ENCODE measurements around the gene ZNF865. TPM values are rescaled to one million over a fixed set of nuclear protein-coding genes. Genes with fewer than 3 reads are reported as not detected.
A peak's percentile ranks its signal among the peaks of the same experiment; 100 is the strongest.

Gene ZNF865
- total and polyA plus RNA-seq, 2 donors (not counting 1 experiment from before 2014, with no cell fraction given), result 11.3 to 22.7 TPM

DNA sequence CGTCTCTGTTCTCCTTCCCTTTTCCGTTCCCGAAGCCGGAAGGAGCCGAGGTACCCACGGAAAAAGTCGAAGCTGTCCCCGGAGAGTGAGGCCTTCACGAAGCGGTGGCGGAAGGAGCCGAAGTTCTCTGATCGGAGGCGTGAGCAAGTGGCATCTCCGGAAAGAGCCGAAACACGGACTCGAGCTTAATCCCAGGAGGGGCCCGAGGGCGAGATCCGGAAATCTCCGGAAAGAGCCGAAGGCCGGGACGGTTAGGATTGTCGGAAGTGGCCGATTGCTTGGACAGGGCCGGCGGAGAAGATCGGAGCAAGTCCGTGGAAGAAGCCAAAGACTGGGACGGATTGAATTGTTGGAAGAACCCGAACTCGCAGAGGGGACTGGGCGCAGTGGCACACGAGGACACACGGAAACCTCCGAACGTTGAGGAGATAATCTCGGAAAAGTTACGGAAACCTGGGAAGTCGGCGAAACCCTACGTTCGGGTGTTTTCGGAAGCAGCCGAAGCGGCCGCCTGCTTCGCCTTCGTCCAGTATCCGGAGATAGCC is 48.9 kb downstream of the ZNF865 start:
- Mint-ChIP-seq H3K27ac (peak overlapping the region; percentile 96), H3K4me3 (peak overlapping the region; percentile 93), H3K4me1 (peaks cover 56% of the 10 kb centered on the region), H3K27me3 (no peaks in the 10 kb centered on the region), H3K9me3 (ENCODE audit: insufficient read depth) (no peaks in the 10 kb centered on the region)
- H3K4me2 ChIP-seq (replicated peaks; ENCODE audit: low read depth, low read length, poor library complexity, severe bottlenecking), result peak overlapping the region; percentile 87
- ChIA-PET POLR2A (interaction anchor here (0.6 to 1.7 kb wide), 23 partner anchors 9 to 1518 kb away, joined by 3 to 17 read pairs (median 4); partner anchors contain the start of genes EPN1, FIZ1, MBOAT7 and ZNF524), CTCF (interaction anchor here (0.6 to 3.9 kb wide), 14 partner anchors 10 to 401 kb away, joined by 3 to 87 read pairs (median 5); partner anchors contain the start of genes FIZ1, ZNF524, ZNF580 and ZNF581)
- no peak for DNase-seq
- H3K9me3 ChIP-seq (ENCODE audit: control extremely low read depth in 1 of 3, control insufficient read depth in 2 of 3, insufficient read depth in 1 of 3, low read length in 2 of 3), result no peaks in the 10 kb centered on the region
- H3K27me3 ChIP-seq (replicated peaks in 1 of 4; ENCODE audit: control extremely low read depth in 1 of 4, control insufficient read depth in 3 of 4, insufficient read depth in 4 of 4, low read length in 3 of 4), result no peaks in the 10 kb centered on the region
- intact Hi-C loops (cut with micrococcal nuclease), result loop anchor here (1.0 kb wide), 4 partner anchors 11 to 395 kb away; partner anchors contain the start of genes EPN1, PPP6R1, ZNF581 and ZNF865
- H4K20me1 ChIP-seq (ENCODE audit: control insufficient read depth, insufficient read depth, low read length, poor library complexity, severe bottlenecking), result peaks cover 40% of the 10 kb centered on the region
- peak overlapping the region; percentile 85 for H2AFZ ChIP-seq (ENCODE audit: insufficient read depth, low read depth, low read length, poor library complexity, severe bottlenecking)
- H3K27ac ChIP-seq (ENCODE audit: low read length in 2 of 2), result peak overlapping the region; percentile 98 to 100
- H3K36me3 ChIP-seq (replicated peaks in 1 of 2; ENCODE audit: control extremely low read depth in 1 of 2, control insufficient read depth in 1 of 2, extremely low read depth in 1 of 2, insufficient read depth in 2 of 2, low read length in 1 of 2), result peaks cover 0 to 40% of the 10 kb centered on the region in 2 experiments
- TF ChIP-seq EZH2 (IDR thresholded peaks at IDR 0.05; ENCODE audit: borderline replicate concordance, insufficient read depth, low read depth, low read length, poor library complexity, severe bottlenecking), result no peak
- TF ChIP-seq, protein P1, sequence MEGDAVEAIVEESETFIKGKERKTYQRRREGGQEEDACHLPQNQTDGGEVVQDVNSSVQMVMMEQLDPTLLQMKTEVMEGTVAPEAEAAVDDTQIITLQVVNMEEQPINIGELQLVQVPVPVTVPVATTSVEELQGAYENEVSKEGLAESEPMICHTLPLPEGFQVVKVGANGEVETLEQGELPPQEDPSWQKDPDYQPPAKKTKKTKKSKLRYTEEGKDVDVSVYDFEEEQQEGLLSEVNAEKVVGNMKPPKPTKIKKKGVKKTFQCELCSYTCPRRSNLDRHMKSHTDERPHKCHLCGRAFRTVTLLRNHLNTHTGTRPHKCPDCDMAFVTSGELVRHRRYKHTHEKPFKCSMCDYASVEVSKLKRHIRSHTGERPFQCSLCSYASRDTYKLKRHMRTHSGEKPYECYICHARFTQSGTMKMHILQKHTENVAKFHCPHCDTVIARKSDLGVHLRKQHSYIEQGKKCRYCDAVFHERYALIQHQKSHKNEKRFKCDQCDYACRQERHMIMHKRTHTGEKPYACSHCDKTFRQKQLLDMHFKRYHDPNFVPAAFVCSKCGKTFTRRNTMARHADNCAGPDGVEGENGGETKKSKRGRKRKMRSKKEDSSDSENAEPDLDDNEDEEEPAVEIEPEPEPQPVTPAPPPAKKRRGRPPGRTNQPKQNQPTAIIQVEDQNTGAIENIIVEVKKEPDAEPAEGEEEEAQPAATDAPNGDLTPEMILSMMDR (IDR thresholded peaks at IDR 0.05), result no peak
- H3K9ac ChIP-seq (ENCODE audit: low read length), result peak overlapping the region; percentile 93
- under 1% methylated on average over 47 of the region's 52 CpGs for WGBS (ENCODE audit: insufficient coverage)
- peak; percentile 77 for ATAC-seq (ENCODE audit: low read depth)
- peak overlapping the region; percentile 66 to 98 (median 92) for H3K4me3 ChIP-seq (ENCODE audit: control extremely low read depth in 1 of 5, extremely low read depth in 1 of 5, insufficient read depth in 1 of 5, low read depth in 2 of 5, low read length in 4 of 5)
- H3K4me1 ChIP-seq (ENCODE audit: control insufficient read depth in 2 of 2, insufficient read depth in 2 of 2, low read length in 2 of 2), result peaks cover 40 to 51% of the 10 kb centered on the region in 2 donors
- peaks cover 47% of the 10 kb centered on the region for H3K79me2 ChIP-seq (ENCODE audit: control insufficient read depth, insufficient read depth, low read length)
